ENCODE data around the gene CHST13. TPM values are rescaled to one million over a fixed set of nuclear protein-coding genes. Genes with fewer than 3 reads are reported as not detected.

CHST13 gene
- total RNA-seq, 1 experiment from 2014 or later: 0.91 TPM

DNA sequence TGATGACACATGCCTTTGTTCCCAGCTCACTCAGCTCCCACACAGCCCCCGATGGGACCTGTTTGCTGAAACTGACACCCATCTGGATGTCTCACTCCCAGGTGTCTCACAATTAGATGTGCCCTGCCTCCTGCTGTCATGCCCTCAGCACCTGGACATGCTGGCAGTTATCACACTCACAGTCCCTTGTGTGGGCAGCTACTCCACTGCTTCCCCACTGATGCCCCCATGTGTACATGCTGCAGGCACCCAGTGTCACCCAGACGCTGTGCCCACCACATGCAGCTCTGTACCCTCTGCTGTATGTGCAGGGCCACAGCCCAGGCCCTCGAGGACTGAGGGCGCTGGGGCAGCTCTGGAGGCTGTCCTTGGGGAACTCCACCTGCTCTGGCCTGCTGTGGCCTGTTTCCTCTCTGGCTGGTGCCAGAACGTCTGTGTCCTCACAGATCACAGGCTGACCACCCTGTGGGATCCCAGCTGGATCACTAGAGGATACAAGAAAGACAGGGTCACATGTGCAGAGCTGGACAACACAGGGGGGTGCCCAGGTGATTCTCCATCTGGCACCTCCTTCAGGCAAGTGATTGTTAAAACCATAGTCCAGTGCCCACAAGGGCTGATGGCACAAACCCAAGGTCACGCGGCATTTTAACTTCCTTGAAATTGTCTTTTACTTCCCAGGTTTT, 20.8 kb downstream of the CHST13 start:
- H3K9me3 ChIP-seq (ENCODE audit: control insufficient read depth in 1 of 2, insufficient read depth in 1 of 2, low read depth in 1 of 2, low read length in 2 of 2): no peaks in the 10 kb centered on the region
- ATAC-seq (no peak), DNase-seq (ENCODE audit: low read depth, low spot score) (no peak)
- H3K4me1 ChIP-seq (ENCODE audit: control insufficient read depth in 1 of 2, insufficient read depth in 2 of 2, low read length in 2 of 2): peaks cover 15 to 18% of the 10 kb centered on the region in 2 experiments; a peak in 3 of 4 replicates
- H3K27me3 ChIP-seq (ENCODE audit: insufficient read depth, low read length): peaks cover 2% of the 10 kb centered on the region; the same call in 1 of the 2 replicates
- H3K4me2 ChIP-seq (ENCODE audit: low read length): no peak overlapping the region
- POLR2A ChIA-PET: no interaction called here
- H3K9ac ChIP-seq (ENCODE audit: low read length): no peak overlapping the region
- no peak overlapping the region for H3K27ac ChIP-seq (ENCODE audit: low read depth, low read length)
- H4K20me1 ChIP-seq (ENCODE audit: insufficient read depth): no peaks in the 10 kb centered on the region
- H3K36me3 ChIP-seq (ENCODE audit: control insufficient read depth in 1 of 2, insufficient read depth in 2 of 2, low read length in 2 of 2): no peaks in the 10 kb centered on the region
- no peaks in the 10 kb centered on the region for H3K79me2 ChIP-seq (ENCODE audit: insufficient read depth, low read length)
- no peaks in the 10 kb centered on the region for H3K9me2 ChIP-seq (ENCODE audit: insufficient read depth)
- intact Hi-C loops (cut with micrococcal nuclease): no loop called here
- RAD21 ChIA-PET (ENCODE audit: low non-redundant PET in 1 of 2, low total read pairs in 2 of 2, uncharacterized antibody in 2 of 2, unreplicated experiment in 2 of 2): no interaction called here
- H3K4me3 ChIP-seq (replicated peaks in 1 of 2; ENCODE audit: low read depth in 1 of 2, low read length in 2 of 2): no peak overlapping the region
- BruUV-seq (replicated peaks): no TSS peak
- no peak overlapping the region for H2AFZ ChIP-seq (ENCODE audit: low read depth, low read length, poor library complexity, severe bottlenecking)
- TF ChIP-seq CEBPB (IDR thresholded peaks at IDR 0.05; ENCODE audit: low read depth) (no peak), EGR1 (IDR thresholded peaks at IDR 0.05; ENCODE audit: low read depth) (no peak), EZH2phosphoT487 (IDR thresholded peaks at IDR 0.05; ENCODE audit: borderline replicate concordance) (no peak), FOSL1 (IDR thresholded peaks at IDR 0.05; ENCODE audit: low read depth) (no peak), YY1 (IDR thresholded peaks at IDR 0.05; ENCODE audit: extremely low read depth, insufficient replicate concordance, low read depth, low read length) (no peak), ZNF274 (IDR thresholded peaks at IDR 0.05; ENCODE audit: low read depth, low read length) (no peak), POLR2A (IDR thresholded peaks at IDR 0.05; ENCODE audit: borderline replicate concordance, extremely low read depth, insufficient read depth, insufficient read length) (no peak), EZH2 (IDR thresholded peaks at IDR 0.05) (no peak), ELF1 (IDR thresholded peaks at IDR 0.05; ENCODE audit: borderline replicate concordance, low read depth) (no peak)
- TF ChIP-seq, protein P1, sequence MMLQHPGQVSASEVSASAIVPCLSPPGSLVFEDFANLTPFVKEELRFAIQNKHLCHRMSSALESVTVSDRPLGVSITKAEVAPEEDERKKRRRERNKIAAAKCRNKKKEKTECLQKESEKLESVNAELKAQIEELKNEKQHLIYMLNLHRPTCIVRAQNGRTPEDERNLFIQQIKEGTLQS (IDR thresholded peaks at IDR 0.05): no peak
- CTCF ChIA-PET: no interaction called here

GRCh38 chr3:126545544-126545943, 21.6 kb downstream of the CHST13 start:
- ATAC-seq (no peak), DNase-seq (ENCODE audit: low read depth, low spot score) (no peak)
- H3K4me1 ChIP-seq (ENCODE audit: control insufficient read depth in 1 of 2, insufficient read depth in 2 of 2, low read length in 2 of 2): peaks cover 7 to 11% of the 10 kb centered on the region in 2 experiments; a peak in 3 of 4 replicates
- H4K20me1 ChIP-seq (ENCODE audit: insufficient read depth): no peaks in the 10 kb centered on the region
- H3K9me2 ChIP-seq (ENCODE audit: insufficient read depth): no peaks in the 10 kb centered on the region
- RAD21 ChIA-PET (ENCODE audit: low non-redundant PET in 1 of 2, low total read pairs in 2 of 2, uncharacterized antibody in 2 of 2, unreplicated experiment in 2 of 2): no interaction called here
- H2AFZ ChIP-seq (ENCODE audit: low read depth, low read length, poor library complexity, severe bottlenecking): no peak overlapping the region
- H3K9me3 ChIP-seq (ENCODE audit: control insufficient read depth in 1 of 2, insufficient read depth in 1 of 2, low read depth in 1 of 2, low read length in 2 of 2): no peaks in the 10 kb centered on the region
- H3K4me2 ChIP-seq (ENCODE audit: low read length): no peak overlapping the region
- POLR2A ChIA-PET: no interaction called here
- BruUV-seq (replicated peaks): no TSS peak
- no peak overlapping the region for H3K4me3 ChIP-seq (replicated peaks in 1 of 2; ENCODE audit: low read depth in 1 of 2, low read length in 2 of 2)
- H3K27ac ChIP-seq (ENCODE audit: low read depth, low read length): no peak overlapping the region
- H3K36me3 ChIP-seq (ENCODE audit: control insufficient read depth in 1 of 2, insufficient read depth in 2 of 2, low read length in 2 of 2): no peaks in the 10 kb centered on the region
- H3K79me2 ChIP-seq (ENCODE audit: insufficient read depth, low read length): no peaks in the 10 kb centered on the region
- H3K9ac ChIP-seq (ENCODE audit: low read length): no peak overlapping the region
- intact Hi-C loops (cut with micrococcal nuclease): no loop called here
- CTCF ChIA-PET: no interaction called here
- peaks cover 2% of the 10 kb centered on the region; the same call in 1 of the 2 replicates for H3K27me3 ChIP-seq (ENCODE audit: insufficient read depth, low read length)
- TF ChIP-seq ELF1 (IDR thresholded peaks at IDR 0.05; ENCODE audit: borderline replicate concordance, low read depth) (no peak), TCF7L2 (IDR thresholded peaks at IDR 0.05; ENCODE audit: borderline replicate concordance, extremely low read depth, insufficient read depth, insufficient read length) (no peak), FOSL1 (IDR thresholded peaks at IDR 0.05; ENCODE audit: low read depth) (no peak), ZBTB33 (IDR thresholded peaks at IDR 0.05; ENCODE audit: extremely low read depth, insufficient replicate concordance, low read length) (no peak), POLR2A (IDR thresholded peaks at IDR 0.05; ENCODE audit: borderline replicate concordance, extremely low read depth, insufficient read depth, insufficient read length) (no peak), SRF (IDR thresholded peaks at IDR 0.05; ENCODE audit: low read depth) (no peak), REST (IDR thresholded peaks at IDR 0.05; ENCODE audit: low read depth) (no peak), EGR1 (IDR thresholded peaks at IDR 0.05; ENCODE audit: low read depth) (no peak)

Measured in HCT116 (cell line).